ENCODE results near the gene MLLT1.
A peak's percentile ranks its signal among the peaks of the same experiment; 100 is the strongest.
"Not testable (repeated sequence)": the region's sequence is repeated elsewhere in the genome, so short reads cannot be mapped to it uniquely, and the experiment has no call there.

MLLT1 gene

DNA sequence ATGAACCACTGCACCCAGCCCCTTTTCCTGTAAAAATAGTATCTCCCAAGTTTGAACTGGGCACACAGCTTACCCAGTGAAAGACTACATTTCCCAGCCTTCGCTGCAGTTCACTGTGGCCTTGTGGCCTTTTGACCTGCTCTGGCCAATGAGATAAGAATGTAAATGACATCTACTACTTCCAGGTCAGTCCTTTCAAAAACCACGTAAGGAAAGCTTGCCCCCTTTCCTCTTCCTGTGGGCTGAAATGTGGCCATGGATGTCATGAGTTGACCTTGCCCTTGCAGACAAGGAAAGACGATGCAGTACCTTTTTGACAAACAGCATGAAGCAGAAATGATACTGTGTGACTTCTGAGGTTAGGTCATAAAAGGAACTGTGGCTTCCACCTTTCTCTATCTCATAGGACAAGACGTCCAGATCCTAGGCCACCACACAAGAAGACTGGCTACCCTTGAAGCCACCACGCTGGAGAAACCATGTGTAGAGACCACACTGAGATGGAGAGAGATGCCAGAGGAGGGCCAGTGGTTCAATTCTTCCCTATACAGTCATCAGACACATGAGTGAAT lies 33.7 kb upstream of the MLLT1 start:
- Histone ChIP-seq H3K9me3 (replicated peaks in 1 of 11) (peaks cover 9 to 29% (median 25%) of the 10 kb centered on the region in 11 experiments; a peak in 19 of 22 replicates), H3K27ac (no peak overlapping the region), H3K9ac (no peak overlapping the region), H4K20me1 (no peaks in the 10 kb centered on the region), H3K36me3 (no peaks in the 10 kb centered on the region), H3K4me3 (no peak overlapping the region), H3K27me3 (no peaks in the 10 kb centered on the region), H3K4me1 (no peaks in the 10 kb centered on the region), H3K4me2 (no peak overlapping the region)
- no peak for TF ChIP-seq Cebpa-rat (IDR thresholded peaks at IDR 0.05)

DNA sequence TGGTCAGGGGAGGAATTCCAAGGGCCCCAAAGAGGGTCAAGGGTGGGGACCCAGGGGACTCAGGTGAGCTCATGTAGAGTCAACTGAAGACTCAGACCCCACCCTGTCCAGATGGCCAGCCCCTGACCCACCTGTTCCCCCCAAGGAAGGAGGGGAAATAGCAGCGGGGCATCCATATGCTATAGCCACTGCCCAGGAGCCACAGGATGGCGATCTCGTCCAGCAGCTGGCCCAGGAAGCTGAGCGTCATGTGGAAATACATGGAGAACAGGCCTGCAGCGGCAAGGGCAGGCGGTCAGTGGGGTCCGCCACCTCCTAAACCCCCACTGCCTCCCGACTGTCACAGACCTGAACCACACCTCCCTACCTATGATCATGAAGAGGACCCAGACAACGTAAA lies 32.2 kb upstream of the MLLT1 start:
- Histone ChIP-seq H3K27me3 (no peaks in the 10 kb centered on the region), H3K4me3 (no peak overlapping the region), H3K36me3 (no peaks in the 10 kb centered on the region), H3K9ac (no peak overlapping the region), H3K9me3 (replicated peaks in 1 of 11) (peaks cover 9 to 29% (median 25%) of the 10 kb centered on the region in 11 experiments; a peak in 19 of 22 replicates), H3K4me1 (peaks cover 0 to 4% (median 2%) of the 10 kb centered on the region in 10 experiments; a peak in 5 of 20 replicates), H3K27ac (no peak overlapping the region), H4K20me1 (no peaks in the 10 kb centered on the region), H3K4me2 (no peak overlapping the region)
- no peak for TF ChIP-seq Cebpa-rat (IDR thresholded peaks at IDR 0.05)

- Histone ChIP-seq H3K9me3 (replicated peaks in 1 of 11) (peaks cover 53 to 55% (median 54%) of the 10 kb centered on the region in 11 experiments), H4K20me1 (no peaks in the 10 kb centered on the region)
- no peak for TF ChIP-seq Cebpa-rat (IDR thresholded peaks at IDR 0.05)
Measured at GRCh38 chr19:6298413-6298812, 18.6 kb upstream of the MLLT1 start.

GRCh38 chr19:6297202-6297601 lies 17.4 kb upstream of the MLLT1 start:
- no peaks in the 10 kb centered on the region for H4K20me1 ChIP-seq
- peak overlapping the region in 4 of 11 experiments; percentile 14 to 41 (median 30); a peak in 6 of 22 replicates for H3K4me2 ChIP-seq
- no peaks in the 10 kb centered on the region for H3K36me3 ChIP-seq
- no peak overlapping the region for H3K9ac ChIP-seq
- H3K27me3 ChIP-seq: no peaks in the 10 kb centered on the region
- H3K27ac ChIP-seq: no peak overlapping the region
- H3K4me1 ChIP-seq: peaks cover 0 to 7% (median 0%) of the 10 kb centered on the region in 10 experiments; a peak in 6 of 20 replicates
- peak overlapping the region in 1 of 10 experiments; percentile 42; a peak in 2 of 20 replicates for H3K4me3 ChIP-seq
- no peak for TF ChIP-seq Cebpa-rat (IDR thresholded peaks at IDR 0.05)
- H3K9me3 ChIP-seq (replicated peaks in 1 of 11): peaks cover 65 to 67% (median 66%) of the 10 kb centered on the region in 11 experiments

More at GRCh38 chr19:6298413-6298812, 18.6 kb upstream of the MLLT1 start:
- no peak overlapping the region for H3K9ac ChIP-seq
- H3K27me3 ChIP-seq: no peaks in the 10 kb centered on the region
- no peak overlapping the region for H3K4me3 ChIP-seq
- peaks cover 0 to 7% (median 0%) of the 10 kb centered on the region in 10 experiments; a peak in 6 of 20 replicates for H3K4me1 ChIP-seq
- no peaks in the 10 kb centered on the region for H3K36me3 ChIP-seq
- no peak overlapping the region for H3K27ac ChIP-seq
- H3K4me2 ChIP-seq: no peak overlapping the region

DNA sequence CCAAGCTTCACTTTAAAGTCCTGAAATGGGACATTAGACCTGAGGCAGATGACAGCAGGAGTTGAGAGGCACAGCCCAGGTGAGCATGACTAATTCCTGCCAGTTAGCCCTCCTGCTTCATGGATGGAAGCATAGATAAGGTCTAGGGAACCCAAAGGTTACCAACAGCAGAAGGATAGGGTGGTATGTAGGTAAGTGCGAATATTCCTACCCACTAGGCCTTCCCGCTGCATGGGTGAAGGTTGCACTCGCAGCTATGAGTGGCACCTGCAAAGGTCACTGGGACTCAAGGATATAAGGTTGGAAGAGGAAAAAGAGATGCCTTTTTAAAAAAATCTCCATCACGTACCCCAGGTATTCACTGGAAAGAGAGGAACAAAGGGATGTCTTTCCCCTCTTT lies 12.2 kb upstream of the MLLT1 start:
- no peak overlapping the region for H3K27ac ChIP-seq
- H3K4me3 ChIP-seq: peak overlapping the region in 5 of 10 experiments; percentile 2 to 35 (median 9); a peak in 5 of 20 replicates
- H3K9ac ChIP-seq: no peak overlapping the region
- peaks cover 0 to under 1% (median 0%) of the 10 kb centered on the region in 10 experiments; a peak in 2 of 20 replicates for H3K4me1 ChIP-seq
- 0 out of 22 replicates have a peak, but pooled peaks cover 0 to 3% (median 0%) of the 10 kb centered on the region in 11 experiments for H3K27me3 ChIP-seq
- no peak for TF ChIP-seq Cebpa-rat (IDR thresholded peaks at IDR 0.05)
- H3K4me2 ChIP-seq: no peak overlapping the region
- peaks cover 98 to 100% (median 100%) of the 10 kb centered on the region in 11 experiments for H3K9me3 ChIP-seq (replicated peaks in 1 of 11)
- H4K20me1 ChIP-seq: no peaks in the 10 kb centered on the region
- peaks cover 0 to 5% (median 0%) of the 10 kb centered on the region in 11 experiments; a peak in 1 of 22 replicates for H3K36me3 ChIP-seq

GRCh38 chr19:6288737-6289136 lies 9.0 kb upstream of the MLLT1 start:
- Histone ChIP-seq H3K4me3 (no peak overlapping the region), H3K36me3 (peaks cover 0 to 8% (median 0%) of the 10 kb centered on the region in 11 experiments; a peak in 1 of 22 replicates), H3K27me3 (0 out of 22 replicates have a peak, but pooled peaks cover 0 to 3% (median 0%) of the 10 kb centered on the region in 11 experiments), H3K9me3 (replicated peaks in 1 of 11) (peaks cover 94 to 100% (median 99%) of the 10 kb centered on the region in 11 experiments), H3K27ac (no peak overlapping the region), H3K4me2 (no peak overlapping the region), H3K4me1 (no peaks in the 10 kb centered on the region), H4K20me1 (no peaks in the 10 kb centered on the region), H3K9ac (no peak overlapping the region)
- no peak for TF ChIP-seq Cebpa-rat (IDR thresholded peaks at IDR 0.05)

DNA sequence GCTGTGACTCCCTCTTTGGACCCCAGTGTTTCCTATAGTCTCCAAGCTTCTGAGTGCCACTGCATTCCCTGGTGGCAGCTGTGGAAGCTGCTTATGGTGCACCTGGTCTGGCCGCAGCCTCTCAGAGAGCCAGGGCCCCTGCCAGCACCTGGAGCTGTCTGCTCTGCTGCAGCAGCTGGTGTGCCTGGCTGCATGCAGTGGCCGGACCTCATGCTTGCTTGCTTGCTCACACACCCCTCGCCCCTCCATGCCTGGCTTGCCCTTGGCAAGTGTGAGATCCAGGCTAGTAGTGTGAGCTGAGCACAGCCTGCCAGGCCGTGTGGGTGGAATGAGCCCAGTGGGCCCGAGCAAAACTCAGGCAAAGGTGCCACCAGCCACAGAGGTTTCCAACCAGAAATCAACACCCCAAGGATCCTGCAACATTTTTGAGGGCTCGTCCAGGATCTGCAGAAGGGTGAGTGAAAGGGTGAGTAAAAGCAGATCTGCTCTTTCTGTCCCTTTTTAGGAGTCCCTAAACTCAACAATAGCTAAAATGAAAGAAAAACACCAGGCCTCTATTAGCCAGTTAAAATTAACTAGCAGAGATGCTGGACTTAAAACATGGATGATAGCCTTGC lies 7.6 kb upstream of the MLLT1 start:
- Histone ChIP-seq H3K4me3 (peak overlapping the region in 8 of 10 experiments; percentile 6 to 39 (median 30); a peak in 8 of 20 replicates), H3K27ac (no peak overlapping the region), H3K4me1 (no peaks in the 10 kb centered on the region), H3K36me3 (peaks cover 0 to 8% (median 0%) of the 10 kb centered on the region in 11 experiments; a peak in 1 of 22 replicates), H4K20me1 (no peaks in the 10 kb centered on the region), H3K9me3 (replicated peaks in 1 of 11) (peaks cover 81 to 97% (median 88%) of the 10 kb centered on the region in 11 experiments), H3K4me2 (no peak overlapping the region), H3K9ac (no peak overlapping the region), H3K27me3 (0 out of 22 replicates have a peak, but pooled peaks cover 0 to 3% (median 0%) of the 10 kb centered on the region in 11 experiments)
- TF ChIP-seq Cebpa-rat (IDR thresholded peaks at IDR 0.05): no peak

- Histone ChIP-seq H3K4me3 (peak overlapping the region in 8 of 10 experiments; percentile 6 to 39 (median 19); a peak in 9 of 20 replicates), H4K20me1 (no peaks in the 10 kb centered on the region), H3K9me3 (replicated peaks in 1 of 11) (peaks cover 79 to 96% (median 83%) of the 10 kb centered on the region in 11 experiments), H3K9ac (no peak overlapping the region), H3K4me2 (no peak overlapping the region), H3K4me1 (no peaks in the 10 kb centered on the region), H3K27me3 (0 out of 22 replicates have a peak, but pooled peaks cover 0 to 3% (median 0%) of the 10 kb centered on the region in 11 experiments), H3K27ac (no peak overlapping the region), H3K36me3 (peaks cover 0 to 8% (median 0%) of the 10 kb centered on the region in 11 experiments; a peak in 1 of 22 replicates)
- TF ChIP-seq Cebpa-rat (IDR thresholded peaks at IDR 0.05): no peak
Measured at GRCh38 chr19:6286676-6287075, 6.9 kb upstream of the MLLT1 start.

DNA sequence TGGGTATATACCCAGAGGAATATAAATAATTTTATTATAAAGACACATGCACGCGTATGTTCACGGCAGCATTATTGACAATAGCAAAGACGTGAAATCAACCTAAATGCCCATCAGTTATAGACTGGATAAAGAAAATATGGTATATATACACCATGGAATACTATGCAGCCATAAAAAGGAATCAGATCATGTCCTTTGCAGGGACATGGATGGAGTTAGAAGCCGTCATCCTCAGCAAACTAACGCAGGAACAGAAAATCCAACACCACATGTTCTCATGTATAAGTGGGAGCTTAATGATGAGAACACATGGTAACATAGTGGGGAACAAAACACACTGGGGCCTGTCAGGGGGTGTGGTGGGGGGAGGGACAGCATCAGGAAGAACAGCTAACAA lies 2.6 kb upstream of the MLLT1 start:
- not testable (repeated sequence) for H3K27ac ChIP-seq, H3K9ac ChIP-seq, H3K27me3 ChIP-seq, H3K4me3 ChIP-seq, H3K4me2 ChIP-seq
- Histone ChIP-seq H3K4me1 (peaks cover 15 to 18% (median 16%) of the 10 kb centered on the region in 10 experiments), H3K9me3 (replicated peaks in 1 of 11) (peaks cover 36 to 63% (median 47%) of the 10 kb centered on the region in 11 experiments), H4K20me1 (peaks cover 15 to 20% (median 19%) of the 10 kb centered on the region in 11 experiments; a peak in 20 of 22 replicates), H3K36me3 (peaks cover 0 to 17% (median 7%) of the 10 kb centered on the region in 11 experiments; a peak in 14 of 22 replicates)

Measured in BLaER1 treated with 17β-estradiol and CSF1 and Interleukin-3, amounts not matched to agents 10 nM and 100 nM (cell line).